ENCODE data around the gene CYP2A6.
"Not testable (repeated sequence)": the region's sequence is repeated elsewhere in the genome, so short reads cannot be mapped to it uniquely, and the experiment has no call there.

Gene CYP2A6

GRCh38 chr19:40826699-40827385 is 23.4 kb downstream of the CYP2A6 start:
- not testable (repeated sequence) for H3K9me3 ChIP-seq (ENCODE audit: control insufficient read depth, low read length); H3K27ac ChIP-seq (ENCODE audit: low read depth, low read length, severe bottlenecking); H3K4me3 ChIP-seq (ENCODE audit: extremely low read depth, insufficient read depth, low read length, poor library complexity, severe bottlenecking); H3K36me3 ChIP-seq (ENCODE audit: control insufficient read depth, insufficient read depth, low read length)
- 92 to 96% methylated on average over 18 to 27 of the region's 29 CpGs for whole genome bisulfite sequencing, 2 experiments (ENCODE audit: insufficient coverage in 2 of 2)
- H3K4me1 ChIP-seq (ENCODE audit: control insufficient read depth, insufficient read depth, low read length, poor library complexity, severe bottlenecking): peaks cover 21% of the 10 kb centered on the region

- H3K9me3 ChIP-seq (ENCODE audit: control insufficient read depth, low read length); H3K36me3 ChIP-seq (ENCODE audit: control insufficient read depth, insufficient read depth, low read length); H3K4me3 ChIP-seq (ENCODE audit: extremely low read depth, insufficient read depth, low read length, poor library complexity, severe bottlenecking); H3K27ac ChIP-seq (ENCODE audit: low read depth, low read length, severe bottlenecking): not testable (repeated sequence)
- 99 to 100% methylated on average over 3 to 6 of the region's 14 CpGs for WGBS, 2 experiments (ENCODE audit: insufficient coverage in 2 of 2)
- peaks cover 22% of the 10 kb centered on the region for H3K4me1 ChIP-seq (ENCODE audit: control insufficient read depth, insufficient read depth, low read length, poor library complexity, severe bottlenecking)
These were observed 23.9 kb downstream of the CYP2A6 start for GRCh38 chr19:40826312-40826698.

DNA sequence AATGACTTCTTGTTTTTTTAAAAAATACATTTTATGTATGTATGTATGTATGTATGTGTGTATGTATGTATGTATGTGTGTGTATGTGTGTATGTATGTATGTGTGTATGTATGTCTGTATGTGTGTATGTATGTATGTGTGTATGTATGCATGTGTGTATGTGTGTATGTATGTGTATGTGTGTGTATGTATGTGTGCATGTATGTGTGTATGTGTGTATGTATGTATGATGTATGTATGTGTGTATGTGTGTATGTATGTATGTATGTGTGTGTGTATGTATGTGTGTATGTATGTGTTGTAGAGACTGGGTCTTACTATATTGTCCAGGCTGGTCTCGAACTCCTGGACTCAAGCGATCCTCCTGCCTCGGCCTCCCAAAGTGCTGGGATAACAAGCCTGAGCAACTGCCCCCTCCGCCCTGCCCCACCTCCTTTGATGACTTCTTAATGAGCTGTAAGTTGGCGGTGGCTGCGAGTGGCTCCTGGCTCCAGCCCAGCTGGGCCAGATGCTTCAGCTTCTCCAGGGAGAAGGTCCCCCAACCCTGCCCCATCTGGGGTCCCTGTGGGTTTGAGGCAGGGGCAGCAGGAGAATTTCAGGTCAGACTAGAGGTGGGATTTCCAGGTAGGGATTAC is 24.7 kb downstream of the CYP2A6 start:
- no CpG with 5 or more reads among the region's 6 CpGs for WGBS, 2 experiments (ENCODE audit: insufficient coverage in 2 of 2)
- H3K27ac ChIP-seq (ENCODE audit: low read depth, low read length, severe bottlenecking); H3K4me3 ChIP-seq (ENCODE audit: extremely low read depth, insufficient read depth, low read length, poor library complexity, severe bottlenecking); H3K36me3 ChIP-seq (ENCODE audit: control insufficient read depth, insufficient read depth, low read length); H3K9me3 ChIP-seq (ENCODE audit: control insufficient read depth, low read length): not testable (repeated sequence)
- peaks cover 22% of the 10 kb centered on the region for H3K4me1 ChIP-seq (ENCODE audit: control insufficient read depth, insufficient read depth, low read length, poor library complexity, severe bottlenecking)

DNA sequence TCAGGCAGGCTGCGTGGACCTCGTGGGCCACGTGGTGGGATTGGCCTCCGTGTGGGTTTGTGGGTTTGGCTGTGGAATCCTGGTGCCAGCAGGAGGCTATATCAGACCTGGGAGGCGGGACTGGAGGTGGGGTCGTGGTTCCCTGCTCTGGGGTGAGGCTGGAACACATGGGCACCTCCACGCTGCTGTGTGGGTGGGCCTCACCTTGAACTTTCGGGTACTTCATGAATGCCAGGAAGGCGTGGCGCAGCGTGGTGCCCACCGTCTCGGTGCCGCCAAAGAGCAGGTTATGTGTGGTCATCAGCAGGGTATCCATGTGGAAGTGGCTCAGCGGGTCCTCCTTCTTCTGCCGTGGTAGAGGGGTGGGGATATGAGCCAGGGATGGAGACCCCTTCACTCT is 25.3 kb downstream of the CYP2A6 start:
- H3K4me3 ChIP-seq (ENCODE audit: extremely low read depth, insufficient read depth, low read length, poor library complexity, severe bottlenecking); H3K27ac ChIP-seq (ENCODE audit: low read depth, low read length, severe bottlenecking); H3K36me3 ChIP-seq (ENCODE audit: control insufficient read depth, insufficient read depth, low read length); H3K9me3 ChIP-seq (ENCODE audit: control insufficient read depth, low read length): not testable (repeated sequence)
- WGBS, 2 experiments (ENCODE audit: insufficient coverage in 2 of 2): 96% methylated on average over 7 to 11 of the region's 16 CpGs
- peaks cover 22% of the 10 kb centered on the region for H3K4me1 ChIP-seq (ENCODE audit: control insufficient read depth, insufficient read depth, low read length, poor library complexity, severe bottlenecking)

GRCh38 chr19:40822704-40823553 is 27.3 kb downstream of the CYP2A6 start:
- WGBS, 2 experiments (ENCODE audit: insufficient coverage in 2 of 2): 72 to 81% methylated on average over 6 of the region's 9 CpGs
- peak overlapping the region; percentile 82 for H3K27ac ChIP-seq (ENCODE audit: low read depth, low read length, severe bottlenecking)

GRCh38 chr19:40822161-40822560 is 28.1 kb downstream of the CYP2A6 start:
- Histone ChIP-seq H3K36me3 (ENCODE audit: control insufficient read depth, insufficient read depth, low read length) (no peaks in the 10 kb centered on the region), H3K27ac (ENCODE audit: low read depth, low read length, severe bottlenecking) (peak overlapping the region; percentile 82), H3K4me1 (ENCODE audit: control insufficient read depth, insufficient read depth, low read length, poor library complexity, severe bottlenecking) (peaks cover 22% of the 10 kb centered on the region), H3K9me3 (ENCODE audit: control insufficient read depth, low read length) (no peaks in the 10 kb centered on the region), H3K4me3 (ENCODE audit: extremely low read depth, insufficient read depth, low read length, poor library complexity, severe bottlenecking) (no peak overlapping the region)
- WGBS, 2 experiments (ENCODE audit: insufficient coverage in 2 of 2): 94 to 96% methylated on average over 20 to 22 of the region's 22 CpGs

More at GRCh38 chr19:40822704-40823553, 27.3 kb downstream of the CYP2A6 start:
- H3K36me3 ChIP-seq (ENCODE audit: control insufficient read depth, insufficient read depth, low read length); H3K9me3 ChIP-seq (ENCODE audit: control insufficient read depth, low read length); H3K4me3 ChIP-seq (ENCODE audit: extremely low read depth, insufficient read depth, low read length, poor library complexity, severe bottlenecking): not testable (repeated sequence)
- peaks cover 22% of the 10 kb centered on the region for H3K4me1 ChIP-seq (ENCODE audit: control insufficient read depth, insufficient read depth, low read length, poor library complexity, severe bottlenecking)

GRCh38 chr19:40819479-40820234 is 30.6 kb downstream of the CYP2A6 start:
- peaks cover 22% of the 10 kb centered on the region for H3K4me1 ChIP-seq (ENCODE audit: control insufficient read depth, insufficient read depth, low read length, poor library complexity, severe bottlenecking)
- not testable (repeated sequence) for H3K9me3 ChIP-seq (ENCODE audit: control insufficient read depth, low read length); H3K4me3 ChIP-seq (ENCODE audit: extremely low read depth, insufficient read depth, low read length, poor library complexity, severe bottlenecking); H3K36me3 ChIP-seq (ENCODE audit: control insufficient read depth, insufficient read depth, low read length); H3K27ac ChIP-seq (ENCODE audit: low read depth, low read length, severe bottlenecking)
- WGBS, 2 experiments (ENCODE audit: insufficient coverage in 2 of 2): 83% methylated on average over 1 of the region's 6 CpGs; no CpG with 5 or more reads in 1 of the 2 experiments

DNA sequence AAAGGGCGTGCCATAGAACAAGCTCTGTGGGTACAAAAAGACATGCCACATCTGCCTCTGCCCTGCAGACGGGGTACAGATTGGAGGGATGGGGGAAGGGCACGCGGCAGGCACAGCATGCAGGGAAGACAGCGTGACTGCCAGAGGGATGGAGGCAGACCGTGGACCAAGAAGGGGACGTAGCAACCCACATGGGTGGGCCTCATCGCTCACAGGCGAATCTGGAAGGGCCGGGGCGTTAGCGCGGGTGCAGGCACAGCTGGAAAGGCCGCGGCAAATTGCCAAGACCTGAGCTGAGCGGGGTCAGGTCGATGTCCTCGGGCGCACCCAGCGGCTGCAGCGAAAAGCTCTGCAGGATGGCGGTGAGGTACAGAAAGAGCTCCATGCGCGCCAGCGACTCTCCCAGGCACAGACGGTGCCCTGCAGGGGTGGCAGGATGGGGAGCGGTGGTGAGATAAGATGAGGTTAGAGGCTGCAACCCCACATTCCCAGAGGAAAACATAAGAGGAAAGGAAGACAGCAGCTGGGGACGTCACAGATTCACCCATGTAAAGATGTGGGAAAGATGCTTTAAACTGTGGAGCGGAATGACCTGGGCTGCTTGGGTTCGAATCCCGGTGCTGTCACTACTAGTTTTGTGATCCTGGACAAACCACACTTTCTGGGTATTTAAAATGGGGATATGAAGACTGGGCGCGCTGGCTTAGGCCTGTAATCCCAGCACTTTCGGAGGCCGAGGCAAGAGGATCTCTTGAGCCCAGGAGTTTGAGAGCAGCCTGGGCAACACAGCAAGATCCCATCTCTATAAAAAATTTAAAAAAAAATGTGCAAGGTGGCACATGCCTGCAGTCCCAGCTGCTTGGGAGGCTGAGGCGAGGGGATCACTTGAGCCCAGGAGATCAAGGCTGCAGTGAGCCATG is 31.5 kb downstream of the CYP2A6 start:
- not testable (repeated sequence) for H3K9me3 ChIP-seq (ENCODE audit: control insufficient read depth, low read length); H3K36me3 ChIP-seq (ENCODE audit: control insufficient read depth, insufficient read depth, low read length); H3K27ac ChIP-seq (ENCODE audit: low read depth, low read length, severe bottlenecking); H3K4me3 ChIP-seq (ENCODE audit: extremely low read depth, insufficient read depth, low read length, poor library complexity, severe bottlenecking)
- peaks cover 23% of the 10 kb centered on the region for H3K4me1 ChIP-seq (ENCODE audit: control insufficient read depth, insufficient read depth, low read length, poor library complexity, severe bottlenecking)
- 26 to 43% methylated on average over 10 to 15 of the region's 36 CpGs for WGBS, 2 experiments (ENCODE audit: insufficient coverage in 2 of 2)

DNA sequence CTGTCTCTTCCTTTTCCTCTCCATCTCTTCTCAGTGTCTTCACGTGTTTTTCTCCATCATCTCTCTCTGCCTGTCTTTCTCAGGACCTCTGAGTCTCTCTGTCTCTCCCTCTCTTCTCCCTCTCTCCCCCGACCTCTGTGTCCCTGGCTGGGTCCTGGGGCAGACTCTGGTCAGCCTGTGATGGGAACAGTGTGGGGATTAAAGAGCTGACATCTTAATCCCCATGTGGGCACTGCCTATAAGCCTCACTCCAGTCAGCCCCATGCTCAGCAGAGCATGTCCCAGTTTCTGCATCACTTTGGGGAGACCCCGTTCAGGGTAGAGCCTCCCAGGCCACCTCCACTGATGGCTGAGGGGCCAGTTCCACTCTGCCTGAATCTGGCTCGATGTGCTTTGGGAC is 35.0 kb downstream of the CYP2A6 start:
- Histone ChIP-seq H3K9me3 (ENCODE audit: control insufficient read depth, low read length) (no peaks in the 10 kb centered on the region), H3K36me3 (ENCODE audit: control insufficient read depth, insufficient read depth, low read length) (no peaks in the 10 kb centered on the region), H3K4me1 (ENCODE audit: control insufficient read depth, insufficient read depth, low read length, poor library complexity, severe bottlenecking) (peaks cover 18% of the 10 kb centered on the region), H3K4me3 (ENCODE audit: extremely low read depth, insufficient read depth, low read length, poor library complexity, severe bottlenecking) (no peak overlapping the region), H3K27ac (ENCODE audit: low read depth, low read length, severe bottlenecking) (no peak overlapping the region)
- 80 to 90% methylated on average over 2 of the region's 4 CpGs for WGBS, 2 experiments (ENCODE audit: insufficient coverage in 2 of 2)
